T-helper 1 cell (primary cell): ENCODE data around the gene DNMBP.
"Not testable (repeated sequence)": the region's sequence is repeated elsewhere in the genome, so short reads cannot be mapped to it uniquely, and the experiment has no call there.

ENCODE experiments used
- DNase-seq, 5 donors: peaks; one replicate each; pipeline ENCODE4 v3.0.0-alpha.2; 2012 to 2020

DNMBP gene

GRCh38 chr10:99993701-99994689 is 15.8 kb downstream of the DNMBP start:
- peak in 3 of 5 donors; percentile 6 to 60 (median 26) for DNase-seq

GRCh38 chr10:99985637-99986036 is 24.1 kb downstream of the DNMBP start:
- DNase-seq = not testable (repeated sequence)

GRCh38 chr10:99984211-99985034 is 25.3 kb downstream of the DNMBP start:
- DNase-seq = no peak

GRCh38 chr10:99983280-99983988 is 26.3 kb downstream of the DNMBP start:
- DNase-seq = no peak

GRCh38 chr10:99982728-99983127 is 27.0 kb downstream of the DNMBP start:
- no peak for DNase-seq

- DNase-seq = no peak
Observed at GRCh38 chr10:99981581-99982199, 28.1 kb downstream of the DNMBP start.

- no peak for DNase-seq
Observed at GRCh38 chr10:99979066-99979685, 30.6 kb downstream of the DNMBP start.

- no peak for DNase-seq
Observed at GRCh38 chr10:99977916-99978315, 31.8 kb downstream of the DNMBP start.

- no peak for DNase-seq
Observed at GRCh38 chr10:99976886-99977665, 32.7 kb downstream of the DNMBP start.

DNA sequence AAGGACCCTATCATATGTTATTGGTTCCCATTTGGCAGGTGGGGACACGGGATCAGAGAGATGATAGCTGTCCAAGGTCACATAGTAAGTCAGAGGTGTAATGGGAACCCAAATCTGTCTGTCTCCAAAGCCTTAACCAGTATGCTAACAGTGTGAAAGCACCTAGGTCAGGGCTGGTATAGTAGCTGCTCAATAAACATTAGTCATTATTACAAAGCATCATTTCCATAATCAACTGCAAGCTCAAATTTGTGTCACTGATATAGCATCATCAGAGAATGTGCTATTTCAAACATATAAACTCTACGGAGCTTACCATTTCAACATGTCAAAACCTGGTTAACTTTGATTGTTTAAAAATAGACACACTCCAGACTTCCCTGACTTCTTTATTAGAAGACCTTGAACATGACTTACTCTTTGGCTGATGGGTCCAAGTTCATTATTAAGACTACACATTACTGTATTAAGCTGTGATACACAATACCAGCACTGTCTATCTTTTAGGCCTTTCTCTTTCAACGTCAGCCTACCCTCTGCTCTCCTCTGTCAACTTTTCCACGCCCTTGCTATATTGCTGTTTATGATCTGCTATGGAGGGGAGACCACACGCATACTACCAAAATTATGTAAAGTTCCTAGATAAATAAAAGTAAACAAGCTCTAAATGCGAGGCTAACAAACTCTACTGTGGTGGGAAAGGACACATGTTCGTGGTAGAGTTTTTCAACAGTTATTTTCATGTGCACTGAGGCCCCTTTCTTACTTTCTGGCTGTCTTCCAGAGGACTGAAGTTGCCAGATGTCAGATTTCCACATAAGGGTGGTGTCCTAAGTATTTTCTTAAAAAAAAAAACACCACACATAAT is 33.6 kb downstream of the DNMBP start:
- DNase-seq = no peak

GRCh38 chr10:99975106-99975829 is 34.5 kb downstream of the DNMBP start:
- no peak for DNase-seq

DNA sequence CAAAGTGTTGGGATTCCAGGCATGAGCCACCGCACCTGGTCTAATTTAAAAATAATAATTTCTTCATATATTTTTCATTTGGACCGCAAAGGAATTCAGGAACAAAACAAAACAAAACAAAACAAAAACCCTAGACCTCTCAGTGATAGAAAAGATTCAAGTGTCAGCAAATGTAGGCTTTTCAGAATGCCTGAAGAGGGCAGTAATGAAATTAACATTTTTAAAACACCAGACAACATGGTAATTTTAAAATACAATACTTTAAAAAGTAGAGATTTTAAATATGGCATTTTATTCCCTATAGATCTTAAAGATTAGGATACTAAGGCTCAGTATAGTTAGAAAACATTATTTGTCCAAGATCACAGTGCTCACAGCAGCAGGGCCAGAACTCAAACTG is 36.6 kb downstream of the DNMBP start:
- DNase-seq = no peak

DNA sequence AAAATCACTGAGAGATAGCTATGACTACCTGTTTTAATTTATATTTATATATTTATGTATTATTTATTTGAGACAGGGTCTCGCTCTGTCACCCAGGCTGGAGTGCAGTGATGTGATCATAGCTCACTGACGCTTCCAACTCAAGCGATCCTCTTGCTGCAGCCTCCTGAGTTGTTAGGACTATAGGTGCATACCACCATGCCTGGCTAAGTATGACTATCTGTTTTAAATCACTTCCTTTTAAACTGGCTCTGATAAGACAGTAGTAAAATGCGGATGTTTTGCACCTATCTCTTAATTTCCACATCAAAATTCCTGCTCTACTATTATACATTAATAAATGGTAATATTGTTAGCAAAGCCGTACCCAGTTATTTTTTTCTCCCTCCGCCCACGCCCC is 41.8 kb downstream of the DNMBP start:
- no peak for DNase-seq

- peak in 1 of 5 donors; percentile 29 for DNase-seq
Observed at GRCh38 chr10:99966306-99966705, 43.4 kb downstream of the DNMBP start.

GRCh38 chr10:99965700-99966099 is 44.0 kb downstream of the DNMBP start:
- DNase-seq = no peak

GRCh38 chr10:99964791-99965190 is 45.0 kb downstream of the DNMBP start:
- DNase-seq = no peak

GRCh38 chr10:99963467-99964165 is 46.1 kb downstream of the DNMBP start:
- DNase-seq = not testable (repeated sequence)

DNA sequence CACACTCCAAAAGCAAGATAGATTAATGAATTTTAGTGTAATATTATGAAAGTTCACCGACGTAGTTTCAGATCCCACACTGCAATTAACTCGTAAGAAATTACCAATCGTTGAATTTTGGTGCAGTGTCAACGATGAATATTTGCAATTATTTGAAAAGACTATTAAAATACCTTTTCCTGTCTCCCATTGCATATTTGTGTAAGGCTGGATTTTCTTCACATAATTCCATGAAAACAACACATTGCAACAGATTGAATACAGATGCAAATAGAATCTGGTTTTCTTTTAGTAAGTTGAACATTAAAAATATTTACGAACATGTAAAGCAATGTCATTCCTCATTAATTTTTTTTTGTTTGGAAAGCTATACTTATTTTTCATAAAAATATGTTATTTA is 50.9 kb downstream of the DNMBP start:
- no peak for DNase-seq

- no peak for DNase-seq
Observed at GRCh38 chr10:99958302-99958701, 51.4 kb downstream of the DNMBP start.
